ENCODE data around the gene CDH5. TPM values are rescaled to one million over a fixed set of nuclear protein-coding genes. Genes with fewer than 3 reads are reported as not detected.

Gene CDH5
- total and polyA plus RNA-seq, 2 donors (not counting 3 experiments of a cell fraction or from before 2014, with no cell fraction given) = 765 to 815 TPM

GRCh38 chr16:66382966-66383299 lies 16.4 kb downstream of the CDH5 start:
- intact Hi-C loops (cut with micrococcal nuclease) (loop anchor here (1.0 kb wide), 3 partner anchors 17 to 133 kb away; partner anchors contain the start of gene CDH5), dilution Hi-C loops (cut with MboI; ENCODE audit: extremely low pct_ligation_motif_present, low sequenced_read_pairs) (no loop called here)
- Histone ChIP-seq H3K9ac (replicated peaks; ENCODE audit: extremely low read depth, insufficient read depth, low read length) (peak overlapping the region; percentile 99), H3K4me1 (ENCODE audit: control insufficient read depth, extremely low read depth, insufficient read depth, low read length) (peaks cover 54% of the 10 kb centered on the region), H3K4me3 (replicated peaks in 1 of 3; ENCODE audit: insufficient read depth in 1 of 3, low read depth in 1 of 3, low read length in 3 of 3) (peak overlapping the region in 1 of 3 experiments; percentile 29), H3K9me3 (replicated peaks; ENCODE audit: control insufficient read depth, insufficient read depth, low read length) (no peaks in the 10 kb centered on the region), H3K27me3 (ENCODE audit: control insufficient read depth in 2 of 2, insufficient read depth in 2 of 2, low read length in 2 of 2) (no peaks in the 10 kb centered on the region), H3K27ac (ENCODE audit: insufficient read depth, low read depth, low read length) (peak overlapping the region; percentile 100), H3K79me2 (ENCODE audit: control insufficient read depth, insufficient read depth, low read length) (peaks cover 86% of the 10 kb centered on the region), H3K4me2 (ENCODE audit: insufficient read depth, low read length) (peak overlapping the region; percentile 73), H4K20me1 (replicated peaks; ENCODE audit: control insufficient read depth, extremely low read depth, insufficient read depth, low read length) (no peaks in the 10 kb centered on the region), H2AFZ (ENCODE audit: low read depth, low read length) (no peak overlapping the region), H3K9me1 (replicated peaks; ENCODE audit: control insufficient read depth, extremely low read depth, insufficient read depth, low read length) (no peaks in the 10 kb centered on the region), H3K36me3 (ENCODE audit: control insufficient read depth in 2 of 2, extremely low read depth in 1 of 2, insufficient read depth in 2 of 2, low read length in 2 of 2) (peaks cover 44 to 45% of the 10 kb centered on the region in 2 experiments)
- CTCF ChIA-PET = no interaction called here
- FAIRE-seq (no peak), DNase-seq (ENCODE audit: low read depth, low spot score) (peak; percentile 93)
- BruUV-seq (replicated peaks) = TSS peak; percentile 77
- TF ChIP-seq JUN (IDR thresholded peaks at IDR 0.05; ENCODE audit: borderline replicate concordance, insufficient read depth, insufficient read length, low read depth) (peak; percentile 94), MYC (IDR thresholded peaks at IDR 0.05; ENCODE audit: low read depth, low read length) (no peak), GATA2 (IDR thresholded peaks at IDR 0.05; ENCODE audit: insufficient read depth, insufficient read length, low read depth, low read length) (peak; percentile 29), FOS (IDR thresholded peaks at IDR 0.05; ENCODE audit: borderline replicate concordance, insufficient read depth, low read length) (peak; percentile 71)
- POLR2A ChIA-PET = no interaction called here

- Histone ChIP-seq H3K27me3 (ENCODE audit: control insufficient read depth in 2 of 2, insufficient read depth in 2 of 2, low read length in 2 of 2) (no peaks in the 10 kb centered on the region), H3K9me3 (replicated peaks; ENCODE audit: control insufficient read depth, insufficient read depth, low read length) (no peaks in the 10 kb centered on the region), H3K27ac (ENCODE audit: insufficient read depth, low read depth, low read length) (peak overlapping the region; percentile 100), H3K9me1 (replicated peaks; ENCODE audit: control insufficient read depth, extremely low read depth, insufficient read depth, low read length) (no peaks in the 10 kb centered on the region), H3K4me3 (replicated peaks in 1 of 3; ENCODE audit: insufficient read depth in 1 of 3, low read depth in 1 of 3, low read length in 3 of 3) (peak overlapping the region in 1 of 3 experiments; percentile 9), H4K20me1 (replicated peaks; ENCODE audit: control insufficient read depth, extremely low read depth, insufficient read depth, low read length) (no peaks in the 10 kb centered on the region), H3K36me3 (ENCODE audit: control insufficient read depth in 2 of 2, extremely low read depth in 1 of 2, insufficient read depth in 2 of 2, low read length in 2 of 2) (peaks cover 50 to 51% of the 10 kb centered on the region in 2 experiments), H2AFZ (ENCODE audit: low read depth, low read length) (no peak overlapping the region), H3K79me2 (ENCODE audit: control insufficient read depth, insufficient read depth, low read length) (peaks cover 86% of the 10 kb centered on the region), H3K4me1 (ENCODE audit: control insufficient read depth, extremely low read depth, insufficient read depth, low read length) (peaks cover 47% of the 10 kb centered on the region), H3K9ac (replicated peaks; ENCODE audit: extremely low read depth, insufficient read depth, low read length) (peak overlapping the region; percentile 99), H3K4me2 (ENCODE audit: insufficient read depth, low read length) (peak overlapping the region; percentile 73)
- no peak for FAIRE-seq
- CTCF ChIA-PET = interaction anchor here (0.6 kb wide), 1 partner anchor 225 kb away, joined by 4 read pairs; no protein-coding TSS in a partner anchor
- dilution Hi-C loops (cut with MboI; ENCODE audit: extremely low pct_ligation_motif_present, low sequenced_read_pairs) (no loop called here), intact Hi-C loops (cut with micrococcal nuclease) (no loop called here)
- no TSS peak for BruUV-seq (replicated peaks)
- POLR2A ChIA-PET = no interaction called here
- TF ChIP-seq POLR2AphosphoS5 (IDR thresholded peaks at IDR 0.05; ENCODE audit: insufficient read depth, low read depth, low read length) (peak; percentile 35), GATA2 (IDR thresholded peaks at IDR 0.05; ENCODE audit: insufficient read depth, insufficient read length, low read depth, low read length) (no peak), POLR2A (IDR thresholded peaks at IDR 0.05; ENCODE audit: low read depth, low read length) (peak; percentile 24)
- no peak for DNase-seq (ENCODE audit: low read depth, low spot score)
Measured at GRCh38 chr16:66383551-66383950, 17.1 kb downstream of the CDH5 start.

Measured in endothelial cell of umbilical vein (primary cell).